ENCODE data around the gene RBP5.

The RBP5 gene

GRCh38 chr12:7103837-7104584, 24.7 kb downstream of the RBP5 start:
- Histone ChIP-seq H3K9me3 (ENCODE audit: control insufficient read depth, low read length) (no peaks in the 10 kb centered on the region), H3K4me1 (ENCODE audit: control insufficient read depth, insufficient read depth, low read length, poor library complexity, severe bottlenecking) (peaks cover 8% of the 10 kb centered on the region), H3K36me3 (ENCODE audit: control insufficient read depth, insufficient read depth, low read length) (peaks cover 14% of the 10 kb centered on the region), H3K27ac (ENCODE audit: insufficient read depth, low read length, poor library complexity, severe bottlenecking) (no peak overlapping the region), H3K4me3 (ENCODE audit: insufficient read depth, low read depth, low read length, poor library complexity, severe bottlenecking) (no peak overlapping the region), H3K27me3 (replicated peaks; ENCODE audit: control insufficient read depth, insufficient read depth, low read length, poor library complexity, severe bottlenecking) (no peaks in the 10 kb centered on the region)
- no peak for DNase-seq

- no peak overlapping the region for H3K4me3 ChIP-seq (ENCODE audit: insufficient read depth, low read depth, low read length, poor library complexity, severe bottlenecking)
- H3K27me3 ChIP-seq (replicated peaks; ENCODE audit: control insufficient read depth, insufficient read depth, low read length, poor library complexity, severe bottlenecking): no peaks in the 10 kb centered on the region
- DNase-seq: no peak
- no peak overlapping the region for H3K27ac ChIP-seq (ENCODE audit: insufficient read depth, low read length, poor library complexity, severe bottlenecking)
- peaks cover 19% of the 10 kb centered on the region for H3K36me3 ChIP-seq (ENCODE audit: control insufficient read depth, insufficient read depth, low read length)
- H3K9me3 ChIP-seq (ENCODE audit: control insufficient read depth, low read length): no peaks in the 10 kb centered on the region
- H3K4me1 ChIP-seq (ENCODE audit: control insufficient read depth, insufficient read depth, low read length, poor library complexity, severe bottlenecking): peaks cover under 1% of the 10 kb centered on the region
These were observed 26.1 kb downstream of the RBP5 start for GRCh38 chr12:7102582-7102981.

GRCh38 chr12:7101694-7102131, 27.0 kb downstream of the RBP5 start:
- no peaks in the 10 kb centered on the region for H3K4me1 ChIP-seq (ENCODE audit: control insufficient read depth, insufficient read depth, low read length, poor library complexity, severe bottlenecking)
- no peak overlapping the region for H3K27ac ChIP-seq (ENCODE audit: insufficient read depth, low read length, poor library complexity, severe bottlenecking)
- no peaks in the 10 kb centered on the region for H3K27me3 ChIP-seq (replicated peaks; ENCODE audit: control insufficient read depth, insufficient read depth, low read length, poor library complexity, severe bottlenecking)
- DNase-seq: no peak
- peaks cover 19% of the 10 kb centered on the region for H3K36me3 ChIP-seq (ENCODE audit: control insufficient read depth, insufficient read depth, low read length)
- H3K4me3 ChIP-seq (ENCODE audit: insufficient read depth, low read depth, low read length, poor library complexity, severe bottlenecking): no peak overlapping the region
- no peaks in the 10 kb centered on the region for H3K9me3 ChIP-seq (ENCODE audit: control insufficient read depth, low read length)

GRCh38 chr12:7101047-7101693, 27.5 kb downstream of the RBP5 start:
- Histone ChIP-seq H3K9me3 (ENCODE audit: control insufficient read depth, low read length) (no peaks in the 10 kb centered on the region), H3K4me3 (ENCODE audit: insufficient read depth, low read depth, low read length, poor library complexity, severe bottlenecking) (no peak overlapping the region), H3K27ac (ENCODE audit: insufficient read depth, low read length, poor library complexity, severe bottlenecking) (no peak overlapping the region), H3K36me3 (ENCODE audit: control insufficient read depth, insufficient read depth, low read length) (peaks cover 19% of the 10 kb centered on the region), H3K4me1 (ENCODE audit: control insufficient read depth, insufficient read depth, low read length, poor library complexity, severe bottlenecking) (no peaks in the 10 kb centered on the region), H3K27me3 (replicated peaks; ENCODE audit: control insufficient read depth, insufficient read depth, low read length, poor library complexity, severe bottlenecking) (no peaks in the 10 kb centered on the region)
- DNase-seq: no peak

- H3K27ac ChIP-seq (ENCODE audit: insufficient read depth, low read length, poor library complexity, severe bottlenecking): no peak overlapping the region
- H3K27me3 ChIP-seq (replicated peaks; ENCODE audit: control insufficient read depth, insufficient read depth, low read length, poor library complexity, severe bottlenecking): no peaks in the 10 kb centered on the region
- H3K4me1 ChIP-seq (ENCODE audit: control insufficient read depth, insufficient read depth, low read length, poor library complexity, severe bottlenecking): no peaks in the 10 kb centered on the region
- no peaks in the 10 kb centered on the region for H3K9me3 ChIP-seq (ENCODE audit: control insufficient read depth, low read length)
- H3K36me3 ChIP-seq (ENCODE audit: control insufficient read depth, insufficient read depth, low read length): peaks cover 19% of the 10 kb centered on the region
- no peak overlapping the region for H3K4me3 ChIP-seq (ENCODE audit: insufficient read depth, low read depth, low read length, poor library complexity, severe bottlenecking)
- DNase-seq: no peak
These were observed 28.4 kb downstream of the RBP5 start for GRCh38 chr12:7100239-7100638.

- no peak overlapping the region for H3K27ac ChIP-seq (ENCODE audit: insufficient read depth, low read length, poor library complexity, severe bottlenecking)
- no peak for DNase-seq
- H3K4me1 ChIP-seq (ENCODE audit: control insufficient read depth, insufficient read depth, low read length, poor library complexity, severe bottlenecking): no peaks in the 10 kb centered on the region
- no peaks in the 10 kb centered on the region for H3K9me3 ChIP-seq (ENCODE audit: control insufficient read depth, low read length)
- no peaks in the 10 kb centered on the region for H3K27me3 ChIP-seq (replicated peaks; ENCODE audit: control insufficient read depth, insufficient read depth, low read length, poor library complexity, severe bottlenecking)
- H3K4me3 ChIP-seq (ENCODE audit: insufficient read depth, low read depth, low read length, poor library complexity, severe bottlenecking): no peak overlapping the region
- peaks cover 19% of the 10 kb centered on the region for H3K36me3 ChIP-seq (ENCODE audit: control insufficient read depth, insufficient read depth, low read length)
These were observed 29.2 kb downstream of the RBP5 start for GRCh38 chr12:7099290-7099996.

- Histone ChIP-seq H3K27ac (ENCODE audit: insufficient read depth, low read length, poor library complexity, severe bottlenecking) (no peak overlapping the region), H3K36me3 (ENCODE audit: control insufficient read depth, insufficient read depth, low read length) (peaks cover 14% of the 10 kb centered on the region), H3K27me3 (replicated peaks; ENCODE audit: control insufficient read depth, insufficient read depth, low read length, poor library complexity, severe bottlenecking) (no peaks in the 10 kb centered on the region), H3K4me1 (ENCODE audit: control insufficient read depth, insufficient read depth, low read length, poor library complexity, severe bottlenecking) (peaks cover 4% of the 10 kb centered on the region), H3K9me3 (ENCODE audit: control insufficient read depth, low read length) (no peaks in the 10 kb centered on the region), H3K4me3 (ENCODE audit: insufficient read depth, low read depth, low read length, poor library complexity, severe bottlenecking) (no peak overlapping the region)
- DNase-seq: no peak
These were observed 31.7 kb downstream of the RBP5 start for GRCh38 chr12:7096979-7097378.

- no peak for DNase-seq
- Histone ChIP-seq H3K9me3 (ENCODE audit: control insufficient read depth, low read length) (no peaks in the 10 kb centered on the region), H3K36me3 (ENCODE audit: control insufficient read depth, insufficient read depth, low read length) (peaks cover 14% of the 10 kb centered on the region), H3K27me3 (replicated peaks; ENCODE audit: control insufficient read depth, insufficient read depth, low read length, poor library complexity, severe bottlenecking) (no peaks in the 10 kb centered on the region), H3K4me1 (ENCODE audit: control insufficient read depth, insufficient read depth, low read length, poor library complexity, severe bottlenecking) (peaks cover 4% of the 10 kb centered on the region), H3K27ac (ENCODE audit: insufficient read depth, low read length, poor library complexity, severe bottlenecking) (no peak overlapping the region), H3K4me3 (ENCODE audit: insufficient read depth, low read depth, low read length, poor library complexity, severe bottlenecking) (no peak overlapping the region)
These were observed 32.4 kb downstream of the RBP5 start for GRCh38 chr12:7096006-7096932.

- Histone ChIP-seq H3K27me3 (replicated peaks; ENCODE audit: control insufficient read depth, insufficient read depth, low read length, poor library complexity, severe bottlenecking) (no peaks in the 10 kb centered on the region), H3K4me3 (ENCODE audit: insufficient read depth, low read depth, low read length, poor library complexity, severe bottlenecking) (no peak overlapping the region)
- no peak for DNase-seq
These were observed 34.8 kb downstream of the RBP5 start for GRCh38 chr12:7093892-7094291.

More at GRCh38 chr12:7093892-7094291, 34.8 kb downstream of the RBP5 start:
- Histone ChIP-seq H3K36me3 (ENCODE audit: control insufficient read depth, insufficient read depth, low read length) (peaks cover 5% of the 10 kb centered on the region), H3K4me1 (ENCODE audit: control insufficient read depth, insufficient read depth, low read length, poor library complexity, severe bottlenecking) (peaks cover 4% of the 10 kb centered on the region), H3K27ac (ENCODE audit: insufficient read depth, low read length, poor library complexity, severe bottlenecking) (no peak overlapping the region), H3K9me3 (ENCODE audit: control insufficient read depth, low read length) (no peaks in the 10 kb centered on the region)
